Mucosa of descending colon (tissue), 3 donors: ENCODE measurements around the gene ADAMTS20. TPM values are rescaled to one million over a fixed set of nuclear protein-coding genes. Genes with fewer than 3 reads are reported as not detected.
"Not testable (repeated sequence)": the region's sequence is repeated elsewhere in the genome, so short reads cannot be mapped to it uniquely, and the experiment has no call there.

Experiments
- ATAC-seq: fragments of 200-7000 bp; cut with Tn5 transposase; one replicate; pipeline ENCODE4 v1.9.1; 2020; ENCODE audit warnings: mild to moderate bottlenecking, moderate library complexity
- DNase-seq, 3 donors: peaks; one replicate each; pipeline ENCODE4 v3.0.0-alpha.2; 2020
- H3K36me3 ChIP-seq: fragments of 200-600 bp; one replicate; pipeline ENCODE4 v1.8.0; 2021; ENCODE audit warnings: low read depth, mild to moderate bottlenecking
- H3K4me1 ChIP-seq: fragments of 200-600 bp; one replicate; pipeline ENCODE4 v1.8.0; 2021; ENCODE audit warnings: low read depth, mild to moderate bottlenecking
- H3K4me3 ChIP-seq: fragments of 200-600 bp; one replicate; pipeline ENCODE4 v1.8.0; 2021; ENCODE audit warnings: mild to moderate bottlenecking
- H3K9me3 ChIP-seq: fragments of 200-600 bp; one replicate; pipeline ENCODE4 v1.8.0; 2021; ENCODE audit warnings: mild to moderate bottlenecking
- intact Hi-C, 2 donors: fragments of 100-400 bp; cut with DNase I in 1 of 2; cut with micrococcal nuclease in 1 of 2; formaldehyde crosslinking; loops; one replicate each; pipeline versions ENCODE4 v1.11.0 to v1.11.1; 2022; cut with DNase I, micrococcal nuclease
- total RNA-seq, 3 donors: library from RNA; stranded (reverse); fragmentation: NEBNext Ultra II Directional in 2 of 3; extraction: Animal tissue kit (Norgen Biotek cat#: 25700) in 2 of 3; gene quantifications; one replicate each; pipeline versions ENCODE4 v1.2.1 to v1.2.4, GENCODE V29; 2021 to 2023
- TF ChIP-seq, protein P1 (sequence below): fragments of 200-600 bp; IDR thresholded peaks from one replicate; pipeline ENCODE4 v1.8.0; 2022; ENCODE audit warnings: antibody characterized with exemption, mild to moderate bottlenecking
- donor health status: DM: no; HTN: no; CAD: no; lungs with moderate emphysema.
- donor health status: DM: no; HTN: no; CAD: no.
- donor health status: DM: no; HTN: yes; CAD: no.

Gene ADAMTS20
- total RNA-seq, 3 donors from 2014 or later = not detected

DNA sequence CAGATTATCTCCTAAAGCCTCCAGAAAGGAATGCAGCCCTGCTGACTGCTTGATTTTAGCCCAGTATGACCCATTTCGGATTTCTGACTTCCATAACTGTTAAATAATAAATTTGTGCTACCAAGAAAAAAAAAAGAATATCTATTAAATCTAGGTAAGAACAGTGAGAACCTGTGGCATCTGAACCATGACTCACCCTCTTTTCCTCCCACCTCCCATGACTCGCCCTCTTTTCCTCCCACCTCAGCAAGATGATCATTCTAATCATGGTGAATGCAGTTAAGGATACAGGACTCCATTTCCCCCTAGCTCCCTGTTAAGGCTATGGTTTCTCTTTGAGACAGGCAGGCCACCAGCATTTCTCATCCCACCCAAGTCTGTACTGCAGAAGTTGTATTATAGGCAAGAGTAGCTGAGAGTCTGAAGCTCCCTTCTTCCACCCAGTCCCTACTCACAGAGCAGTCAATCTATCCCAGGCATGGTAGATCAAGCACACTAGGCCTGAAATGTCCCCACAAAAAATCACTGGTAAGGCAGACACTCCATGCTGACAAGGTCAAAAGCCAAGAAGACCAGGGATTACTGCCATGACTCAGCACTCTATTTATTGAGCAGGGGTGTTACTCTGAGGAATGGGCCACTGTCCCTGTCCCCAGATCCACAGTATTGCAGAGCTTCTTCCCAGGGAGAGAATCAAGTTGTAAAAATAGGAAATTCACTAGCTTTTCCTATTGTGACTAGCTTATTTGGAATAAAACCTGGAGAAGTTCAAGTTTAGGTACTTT lies 188.9 kb downstream of the ADAMTS20 start:
- Histone ChIP-seq H3K4me3 (no peak overlapping the region), H3K4me1 (no peaks in the 10 kb centered on the region), H3K36me3 (no peaks in the 10 kb centered on the region), H3K9me3 (no peaks in the 10 kb centered on the region)
- TF ChIP-seq, protein P1, sequence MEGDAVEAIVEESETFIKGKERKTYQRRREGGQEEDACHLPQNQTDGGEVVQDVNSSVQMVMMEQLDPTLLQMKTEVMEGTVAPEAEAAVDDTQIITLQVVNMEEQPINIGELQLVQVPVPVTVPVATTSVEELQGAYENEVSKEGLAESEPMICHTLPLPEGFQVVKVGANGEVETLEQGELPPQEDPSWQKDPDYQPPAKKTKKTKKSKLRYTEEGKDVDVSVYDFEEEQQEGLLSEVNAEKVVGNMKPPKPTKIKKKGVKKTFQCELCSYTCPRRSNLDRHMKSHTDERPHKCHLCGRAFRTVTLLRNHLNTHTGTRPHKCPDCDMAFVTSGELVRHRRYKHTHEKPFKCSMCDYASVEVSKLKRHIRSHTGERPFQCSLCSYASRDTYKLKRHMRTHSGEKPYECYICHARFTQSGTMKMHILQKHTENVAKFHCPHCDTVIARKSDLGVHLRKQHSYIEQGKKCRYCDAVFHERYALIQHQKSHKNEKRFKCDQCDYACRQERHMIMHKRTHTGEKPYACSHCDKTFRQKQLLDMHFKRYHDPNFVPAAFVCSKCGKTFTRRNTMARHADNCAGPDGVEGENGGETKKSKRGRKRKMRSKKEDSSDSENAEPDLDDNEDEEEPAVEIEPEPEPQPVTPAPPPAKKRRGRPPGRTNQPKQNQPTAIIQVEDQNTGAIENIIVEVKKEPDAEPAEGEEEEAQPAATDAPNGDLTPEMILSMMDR = no peak
- DNase-seq = no peak
- no peak for ATAC-seq
- intact Hi-C loops = no loop called here

GRCh38 chr12:43361031-43361710 lies 190.8 kb downstream of the ADAMTS20 start:
- no peak for DNase-seq
- Histone ChIP-seq H3K36me3 (no peaks in the 10 kb centered on the region), H3K4me1 (no peaks in the 10 kb centered on the region), H3K9me3 (no peaks in the 10 kb centered on the region), H3K4me3 (no peak overlapping the region)
- TF ChIP-seq, protein P1 = no peak
- intact Hi-C loops = no loop called here
- no peak for ATAC-seq

GRCh38 chr12:43360001-43360400 lies 192.0 kb downstream of the ADAMTS20 start:
- ATAC-seq = not testable (repeated sequence)

DNA sequence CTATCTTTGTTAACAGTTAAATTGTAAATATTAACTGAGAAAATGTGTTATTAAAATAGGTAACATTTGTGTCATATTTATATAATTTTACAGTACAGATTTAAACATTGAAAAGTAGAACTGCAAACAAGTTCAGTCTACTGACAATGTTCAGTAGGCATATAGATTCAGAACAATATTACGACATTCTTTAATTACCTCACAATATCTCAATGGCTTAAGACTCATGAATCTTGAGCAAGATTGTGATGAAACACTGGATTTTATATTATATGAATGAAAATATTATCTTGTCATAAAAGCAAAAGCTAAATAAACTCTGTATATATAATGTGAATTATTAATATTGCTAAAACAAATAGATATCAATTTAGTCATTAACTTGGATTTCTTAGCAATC lies 194.9 kb downstream of the ADAMTS20 start:
- DNase-seq (no peak), ATAC-seq (no peak)
- H3K4me3 ChIP-seq = no peak overlapping the region
- no peaks in the 10 kb centered on the region for H3K9me3 ChIP-seq
- TF ChIP-seq, protein P1 = no peak
- intact Hi-C loops = no loop called here
- H3K4me1 ChIP-seq = no peaks in the 10 kb centered on the region
- H3K36me3 ChIP-seq = no peaks in the 10 kb centered on the region

More at GRCh38 chr12:43360001-43360400, 192.0 kb downstream of the ADAMTS20 start:
- H3K4me3 ChIP-seq, H3K4me1 ChIP-seq, H3K9me3 ChIP-seq, intact Hi-C loops, DNase-seq, H3K36me3 ChIP-seq: not testable (repeated sequence)

DNA sequence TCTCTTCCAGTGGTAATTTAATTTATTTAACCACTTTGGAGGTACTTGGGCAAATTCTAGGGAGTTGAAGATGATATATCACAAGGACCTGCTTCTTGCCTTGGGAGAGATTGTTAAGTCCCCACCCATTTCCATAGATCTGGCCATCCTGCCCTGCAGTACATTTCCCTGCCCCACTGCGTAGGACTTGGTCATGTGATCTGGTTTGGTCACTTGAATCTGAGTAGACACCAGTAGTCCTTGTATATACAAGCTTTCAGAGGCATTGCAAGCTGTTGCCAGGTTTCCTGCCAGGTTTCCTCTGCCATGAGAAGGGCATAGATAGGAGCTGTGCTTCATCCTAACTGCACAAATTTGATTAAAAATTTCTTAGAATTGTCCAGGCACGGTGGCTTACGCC lies 200.0 kb downstream of the ADAMTS20 start:
- Histone ChIP-seq H3K9me3 (peaks cover 3% of the 10 kb centered on the region), H3K36me3 (no peaks in the 10 kb centered on the region), H3K4me1 (no peaks in the 10 kb centered on the region), H3K4me3 (no peak overlapping the region)
- TF ChIP-seq, protein P1 = no peak
- ATAC-seq (no peak), DNase-seq (no peak)
- intact Hi-C loops = no loop called here

DNA sequence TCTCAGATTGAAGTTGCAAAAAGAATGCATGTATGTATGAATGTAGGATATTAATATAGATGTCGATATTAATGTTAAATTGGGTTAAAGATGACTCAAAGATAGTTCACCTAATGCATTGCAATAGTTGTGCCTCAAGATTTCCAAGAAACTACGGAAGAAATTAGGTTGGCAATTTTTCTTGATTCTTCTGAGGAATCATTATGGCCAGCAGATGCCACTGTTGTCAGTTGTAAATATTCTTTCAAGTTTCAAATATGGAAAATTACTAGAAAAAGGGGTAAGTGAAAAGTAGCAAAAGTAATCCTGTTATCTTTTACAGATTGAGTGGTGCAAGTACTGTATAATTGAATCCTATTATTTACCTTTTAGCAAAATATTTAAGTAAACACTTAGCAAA lies 202.1 kb downstream of the ADAMTS20 start:
- ATAC-seq = no peak
- Histone ChIP-seq H3K4me1 (no peaks in the 10 kb centered on the region), H3K9me3 (peaks cover 13% of the 10 kb centered on the region), H3K36me3 (no peaks in the 10 kb centered on the region), H3K4me3 (no peak overlapping the region)
- no peak for DNase-seq
- TF ChIP-seq, protein P1 = no peak
- intact Hi-C loops = no loop called here
